GM12878 (cell line): Measurements from ENCODE around the gene TBC1D24. TPM values are rescaled to one million over a fixed set of nuclear protein-coding genes. Genes with fewer than 3 reads are reported as not detected.

Source experiments
- ATAC-seq: fragments of 200-7000 bp; cut with Tn5 transposase; 3 replicates; pipeline ENCODE4 v1.9.1; 2020; ENCODE audit warnings: mild to moderate bottlenecking, moderate library complexity
- BruUV-seq: library from RNA; stranded (reverse); fragments of 400-500 nt; replicated peaks from 2 replicates; lab custom pipeline; 2021; lab: Mats Ljungman, UMichigan
- CTCF ChIA-PET: fragments of 300-600 bp; sonication (Branson Sonifier 250); formaldehyde crosslinking; extraction: SDS; loops from one replicate; lab custom pipeline; 2021; ENCODE audit warnings: inconsistent platforms; lab: Yijun Ruan, JAX
- POLR2A ChIA-PET: fragments of 350-600 bp; formaldehyde crosslinking; extraction: SDS; loops from one replicate; lab custom pipeline; 2021; ENCODE audit warnings: inconsistent platforms; lab: Charles Lee
- RAD21 ChIA-PET: fragments of 300-600 bp; sonication (Branson Sonifier 250); formaldehyde crosslinking; loops from one replicate; lab custom pipeline; 2023; ENCODE audit warnings: antibody characterized with exemption; ENCODE audit not compliant: unreplicated experiment; lab: Charles Lee
- SMC1A ChIA-PET: fragments of 300-600 bp; sonication (Branson Sonifier 250); formaldehyde crosslinking; loops from one replicate; lab custom pipeline; 2023; ENCODE audit not compliant: unreplicated experiment, uncharacterized antibody; lab: Charles Lee
- DNase-seq: peaks from one replicate; pipeline ENCODE4 v3.0.0-alpha.2; 2011; ENCODE audit warnings: low read depth, low spot score
- FAIRE-seq: peaks from 3 replicates; lab custom pipeline; 2011; peaks lifted over from hg19 to GRCh38; lab: Jason Lieb, UNC
- H2AFZ ChIP-seq: 2 replicates; pipeline ENCODE4 v1.6.0; 2011; ENCODE audit warnings: low read depth, low read length, control low read depth; ENCODE audit not compliant: control insufficient read depth
- H3K27ac ChIP-seq: 2 replicates; pipeline ENCODE4 v1.5.1; 2011; ENCODE audit warnings: control low read depth; ENCODE audit not compliant: control insufficient read depth, insufficient read depth
- H3K27me3 ChIP-seq, 2 experiments: replicated peaks in 1 of 2; 2 replicates each; pipeline versions ENCODE4 v1.6.0 to v1.6.1; 2011; ENCODE audit warnings: low read length in 1 of 2; ENCODE audit not compliant: control insufficient read depth in 2 of 2, insufficient read depth in 2 of 2
- H3K36me3 ChIP-seq, 2 experiments: 2 replicates each; pipeline ENCODE4 v1.5.1; 2011; ENCODE audit warnings: low read length in 1 of 2; ENCODE audit not compliant: control insufficient read depth in 2 of 2, insufficient read depth in 2 of 2
- H3K4me1 ChIP-seq: 2 replicates; pipeline ENCODE4 v1.6.1; 2011; ENCODE audit warnings: mild to moderate bottlenecking, low read length, moderate library complexity, mixed read lengths; ENCODE audit not compliant: control insufficient read depth, insufficient read depth
- H3K4me2 ChIP-seq: 2 replicates; pipeline ENCODE4 v1.6.0; 2011; ENCODE audit warnings: control low read depth; ENCODE audit not compliant: control insufficient read depth, insufficient read depth
- H3K4me3 ChIP-seq: fragments of 200-600 bp; sonication (generic); 2 replicates; pipeline ENCODE4 v1.5.1; 2016
- H3K79me2 ChIP-seq: 2 replicates; pipeline ENCODE4 v1.6.0; 2011; ENCODE audit warnings: low read length; ENCODE audit not compliant: control insufficient read depth, insufficient read depth
- H3K9ac ChIP-seq: 2 replicates; pipeline ENCODE4 v1.8.0; 2011; ENCODE audit warnings: low read length, control low read depth, mixed read lengths; ENCODE audit not compliant: control insufficient read depth, insufficient read depth
- H3K9me3 ChIP-seq: replicated peaks from 3 replicates; pipeline ENCODE4 v1.5.1; 2011; ENCODE audit warnings: mild to moderate bottlenecking, low read length; ENCODE audit not compliant: control insufficient read depth, insufficient read depth
- H4K20me1 ChIP-seq: 2 replicates; pipeline ENCODE4 v1.6.0; 2011; ENCODE audit not compliant: control insufficient read depth, insufficient read depth
- EGR1 ChIP-seq, 2 experiments: IDR thresholded peaks; 1 replicate in 1 of 2; 2 replicates in 1 of 2; pipeline ENCODE4 v1.6.1; 2011 to 2012; ENCODE audit warnings: low read depth in 2 of 2, low read length in 2 of 2, borderline replicate concordance in 1 of 2, mild to moderate bottlenecking in 1 of 2, moderate library complexity in 1 of 2
- HDAC2 ChIP-seq: fragments of 200-600 bp; sonication (generic); IDR thresholded peaks from 2 replicates; pipeline ENCODE4 v1.6.1; 2017
- NR2F1 ChIP-seq: fragments of 450-650 bp; conservative IDR thresholded peaks from 2 replicates; pipeline ENCODE4 v1.6.1; 2017; ENCODE audit warnings: mild to moderate bottlenecking
- RB1 ChIP-seq: fragments of 450-650 bp; formaldehyde crosslinking; IDR thresholded peaks from 2 replicates; pipeline ENCODE4 v1.6.1; 2017; ENCODE audit warnings: mild to moderate bottlenecking, borderline replicate concordance
- TBL1XR1 ChIP-seq: IDR thresholded peaks from 2 replicates; pipeline ENCODE4 v1.6.1; 2012; ENCODE audit warnings: low read depth, low read length, improper control_type of control experiment
- YBX1 ChIP-seq: fragments of 450-650 bp; IDR thresholded peaks from 2 replicates; pipeline ENCODE4 v1.6.1; 2016; ENCODE audit warnings: antibody characterized with exemption
- WGBS: methylation state at CpG from one replicate; pipeline ENCODE4 v1.1.6; 2016; ENCODE audit warnings: low lambda C conversion rate; ENCODE audit not compliant: insufficient replicate concordance, insufficient coverage; ENCODE audit errors: missing lambda C conversion rate; 5-methylcytosine and 5-hydroxymethylcytosine counted together
- in situ Hi-C: fragments of 300-500 bp; cut with MboI; formaldehyde crosslinking; loops from 9 replicates; pipeline ENCODE4 v1.14.3; 2018; ENCODE audit warnings: mixed read lengths
- intact Hi-C: fragments of 100-400 bp; cut with micrococcal nuclease; formaldehyde crosslinking; loops from one replicate; pipeline ENCODE4 v1.14.2; 2022; ENCODE audit not compliant: unreplicated experiment
- polyA plus RNA-seq, 11 experiments: library from polyadenylated mRNA; depleted of rRNA in 4 of 11; unstranded in 6 of 11; stranded (reverse) in 5 of 11; fragments of >200 nt; fragmentation: Nextera tagmentation in 4 of 11; fragmentation: Illumina TruSeq in 1 of 11; extraction: Ambion mirVana in 4 of 11; extraction: Trizol in 1 of 11; gene quantifications; 1 replicate in 1 of 11; 2 replicates in 10 of 11; pipeline versions ENCODE4 v1.2.1 to v1.2.3, GENCODE V29; 2011 to 2016; ENCODE audit warnings: inconsistent platforms in 2 of 11, missing spikeins in 2 of 11, low read depth in 1 of 11
- total RNA-seq, 4 experiments: library from RNA; depleted of rRNA in 3 of 4; stranded (reverse); fragments of >200 nt in 3 of 4; fragmentation: Illumina TruSeq in 1 of 4; extraction: Trizol in 1 of 4; gene quantifications; 2 replicates each; pipeline versions ENCODE4 v1.2.1 to v1.2.3, GENCODE V29; 2013 to 2021
- TF ChIP-seq, protein P1 (sequence below): IDR thresholded peaks from 2 replicates; pipeline ENCODE4 v1.6.1; 2012; ENCODE audit warnings: low read length, inconsistent platforms
- TF ChIP-seq, protein P2 (sequence below): fragments of 450-650 bp; IDR thresholded peaks from 2 replicates; pipeline ENCODE4 v1.6.1; 2018; ENCODE audit warnings: borderline replicate concordance, mild to moderate bottlenecking; ENCODE audit not compliant: partially characterized antibody

Gene TBC1D24
- total and polyA plus RNA-seq, 10 of the 15 experiments (the other 5 are each of a cell fraction or from before 2014, with no cell fraction given), result 1.1 to 9.6 (median 4.5) TPM

DNA sequence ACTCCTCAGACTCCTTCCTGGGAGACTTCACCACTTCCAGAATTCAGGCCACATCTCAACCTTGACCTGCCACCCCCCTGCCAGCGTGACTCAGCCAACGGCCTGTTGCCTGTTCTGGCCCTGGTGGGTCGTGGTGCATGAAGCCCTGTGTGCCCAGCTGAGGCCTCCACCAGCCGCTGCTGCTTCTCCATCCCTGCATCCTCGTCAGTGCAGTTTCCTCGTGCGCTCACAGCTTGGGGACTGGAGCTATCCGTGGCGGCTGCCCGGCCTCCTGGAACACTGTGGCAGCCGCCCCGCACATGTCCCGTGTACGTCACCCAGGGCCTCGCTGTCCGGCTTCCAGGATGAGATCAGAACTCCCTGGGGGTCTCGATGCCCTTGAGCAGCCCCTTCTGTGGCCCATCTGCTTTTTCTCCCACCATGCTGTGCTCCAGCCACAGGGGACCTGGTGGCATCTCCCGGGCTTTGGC, 23.0 kb upstream of the TBC1D24 start:
- ChIA-PET RAD21 (no interaction called here), POLR2A (no interaction called here), SMC1A (no interaction called here), CTCF (no interaction called here)
- no peaks in the 10 kb centered on the region for H3K27me3 ChIP-seq
- intact Hi-C loops, result no loop called here
- H3K4me1 ChIP-seq, result no peaks in the 10 kb centered on the region
- DNase-seq (no peak), FAIRE-seq (no peak), ATAC-seq (no peak)
- in situ Hi-C loops, result no loop called here
- BruUV-seq, result no TSS peak
- H3K9me3 ChIP-seq, result no peaks in the 10 kb centered on the region
- H2AFZ ChIP-seq, result no peak overlapping the region
- WGBS, result 92% methylated on average over 16 of the region's 18 CpGs
- no peak overlapping the region for H3K9ac ChIP-seq
- no peaks in the 10 kb centered on the region for H3K79me2 ChIP-seq
- no peak overlapping the region for H3K4me2 ChIP-seq
- peaks cover 25 to 62% of the 10 kb centered on the region in 2 experiments for H3K36me3 ChIP-seq
- no peak overlapping the region for H3K4me3 ChIP-seq
- no peaks in the 10 kb centered on the region for H4K20me1 ChIP-seq
- H3K27ac ChIP-seq, result no peak overlapping the region
- TF ChIP-seq, protein P1, sequence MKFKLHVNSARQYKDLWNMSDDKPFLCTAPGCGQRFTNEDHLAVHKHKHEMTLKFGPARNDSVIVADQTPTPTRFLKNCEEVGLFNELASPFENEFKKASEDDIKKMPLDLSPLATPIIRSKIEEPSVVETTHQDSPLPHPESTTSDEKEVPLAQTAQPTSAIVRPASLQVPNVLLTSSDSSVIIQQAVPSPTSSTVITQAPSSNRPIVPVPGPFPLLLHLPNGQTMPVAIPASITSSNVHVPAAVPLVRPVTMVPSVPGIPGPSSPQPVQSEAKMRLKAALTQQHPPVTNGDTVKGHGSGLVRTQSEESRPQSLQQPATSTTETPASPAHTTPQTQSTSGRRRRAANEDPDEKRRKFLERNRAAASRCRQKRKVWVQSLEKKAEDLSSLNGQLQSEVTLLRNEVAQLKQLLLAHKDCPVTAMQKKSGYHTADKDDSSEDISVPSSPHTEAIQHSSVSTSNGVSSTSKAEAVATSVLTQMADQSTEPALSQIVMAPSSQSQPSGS, result no peak
- TF ChIP-seq RB1 (no peak), TBL1XR1 (no peak), YBX1 (no peak), EGR1 (IDR thresholded peaks at IDR 0.05; ENCODE audit: borderline replicate concordance in 1 of 2, low read depth in 2 of 2, low read length in 2 of 2) (no peak), NR2F1 (no peak), HDAC2 (no peak)
- TF ChIP-seq, protein P2, sequence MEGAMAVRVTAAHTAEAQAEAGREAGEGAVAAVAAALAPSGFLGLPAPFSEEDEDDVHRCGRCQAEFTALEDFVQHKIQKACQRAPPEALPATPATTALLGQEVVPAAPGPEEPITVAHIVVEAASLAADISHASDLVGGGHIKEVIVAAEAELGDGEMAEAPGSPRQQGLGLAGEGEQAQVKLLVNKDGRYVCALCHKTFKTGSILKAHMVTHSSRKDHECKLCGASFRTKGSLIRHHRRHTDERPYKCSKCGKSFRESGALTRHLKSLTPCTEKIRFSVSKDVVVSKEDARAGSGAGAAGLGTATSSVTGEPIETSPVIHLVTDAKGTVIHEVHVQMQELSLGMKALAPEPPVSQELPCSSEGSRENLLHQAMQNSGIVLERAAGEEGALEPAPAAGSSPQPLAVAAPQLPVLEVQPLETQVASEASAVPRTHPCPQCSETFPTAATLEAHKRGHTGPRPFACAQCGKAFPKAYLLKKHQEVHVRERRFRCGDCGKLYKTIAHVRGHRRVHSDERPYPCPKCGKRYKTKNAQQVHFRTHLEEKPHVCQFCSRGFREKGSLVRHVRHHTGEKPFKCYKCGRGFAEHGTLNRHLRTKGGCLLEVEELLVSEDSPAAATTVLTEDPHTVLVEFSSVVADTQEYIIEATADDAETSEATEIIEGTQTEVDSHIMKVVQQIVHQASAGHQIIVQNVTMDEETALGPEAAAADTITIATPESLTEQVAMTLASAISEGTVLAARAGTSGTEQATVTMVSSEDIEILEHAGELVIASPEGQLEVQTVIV, result no peak
